A549 (cell line): Measurements from ENCODE around the gene SHISA6. TPM values are rescaled to one million over a fixed set of nuclear protein-coding genes. Genes with fewer than 3 reads are reported as not detected.

Source experiments
- ATAC-seq, 2 experiments: fragments of 200-7000 bp in 1 of 2; fragments of >200 bp in 1 of 2; cut with Nextera tagmentation in 1 of 2; cut with Tn5 transposase in 1 of 2; 3 replicates each; pipeline versions ENCODE4 v1.8.0 to v1.9.1; 2018 to 2020; ENCODE audit warnings: mild to moderate bottlenecking in 1 of 2, moderate library complexity in 1 of 2
- CTCF ChIA-PET: fragments of 300-600 bp; sonication (Branson Sonifier 250); formaldehyde crosslinking; extraction: SDS; loops from one replicate; lab custom pipeline; 2021; ENCODE audit warnings: antibody characterized with exemption, inconsistent platforms; lab: Yijun Ruan, JAX
- POLR2A ChIA-PET: fragments of 350-600 bp; formaldehyde crosslinking; extraction: SDS; loops from one replicate; lab custom pipeline; 2021; ENCODE audit warnings: antibody characterized with exemption, inconsistent platforms; lab: Yijun Ruan, JAX
- DNase-seq, 2 experiments: peaks; one replicate each; pipeline versions ENCODE4 v3.0.0 to v3.0.0-alpha.2; 2011 to 2016; ENCODE audit warnings: low read depth in 1 of 2, low spot score in 1 of 2
- FAIRE-seq: peaks from 2 replicates; lab custom pipeline; 2011; peaks lifted over from hg19 to GRCh38; lab: Jason Lieb, UNC
- H3K27ac ChIP-seq, 2 experiments: fragments of >200 bp; sonication (Bioruptor Twin); formaldehyde crosslinking; 3 replicates each; pipeline ENCODE4 v1.5.1; 2016 to 2017
- H3K4me1 ChIP-seq: fragments of >200 bp; sonication (Bioruptor Twin); formaldehyde crosslinking; 3 replicates; pipeline ENCODE4 v1.6.1; 2016
- H3K4me2 ChIP-seq: fragments of >200 bp; sonication (Bioruptor Twin); formaldehyde crosslinking; 3 replicates; pipeline ENCODE4 v1.6.1; 2016
- H3K4me3 ChIP-seq: fragments of >200 bp; sonication (Bioruptor Twin); formaldehyde crosslinking; 3 replicates; pipeline ENCODE4 v1.5.1; 2016
- H3K9me3 ChIP-seq: fragments of >200 bp; sonication (Bioruptor Twin); formaldehyde crosslinking; 3 replicates; pipeline ENCODE4 v1.6.1; 2016
- ATOH8 ChIP-seq: fragments of 250-450 bp; sonication (Bioruptor Pico); IDR thresholded peaks from 2 replicates; pipeline ENCODE4 v1.5.0; 2020; ENCODE audit warnings: low read depth, mild to moderate bottlenecking, moderate library complexity
- CBX8 ChIP-seq: fragments of 200-600 bp; sonication (generic); IDR thresholded peaks from 2 replicates; pipeline ENCODE4 v1.6.1; 2016
- CTCF ChIP-seq: fragments of >200 bp; sonication (Bioruptor Twin); formaldehyde crosslinking; IDR thresholded peaks from 3 replicates; pipeline ENCODE4 v1.5.1; 2016
- ESRRA ChIP-seq: fragments of 150-350 bp; IDR thresholded peaks from 2 replicates; pipeline ENCODE4 v1.6.1; 2014; ENCODE audit warnings: mild to moderate bottlenecking, low read length, borderline replicate concordance
- HEYL ChIP-seq: fragments of 250-450 bp; sonication (Bioruptor Pico); IDR thresholded peaks from 2 replicates; pipeline ENCODE4 v1.8.0; 2021; ENCODE audit warnings: mild to moderate bottlenecking, moderate library complexity
- HOXA7 ChIP-seq: fragments of 250-450 bp; sonication (Bioruptor Pico); IDR thresholded peaks from 2 replicates; pipeline ENCODE4 v1.5.0; 2020; ENCODE audit warnings: mild to moderate bottlenecking, moderate library complexity
- JUN ChIP-seq, 2 experiments: fragments of >200 bp; sonication (Bioruptor Twin); formaldehyde crosslinking; IDR thresholded peaks; 2 replicates in 1 of 2; 3 replicates in 1 of 2; pipeline ENCODE4 v1.6.1; 2016 to 2017
- MAZ ChIP-seq: fragments of 150-350 bp; IDR thresholded peaks from 2 replicates; pipeline ENCODE4 v1.6.1; 2014; ENCODE audit warnings: antibody characterized with exemption, low read depth, low read length, borderline replicate concordance
- PBX3 ChIP-seq: IDR thresholded peaks from 2 replicates; pipeline ENCODE4 v1.6.1; 2012
- RCOR1 ChIP-seq: fragments of 150-350 bp; IDR thresholded peaks from 2 replicates; pipeline ENCODE4 v1.6.1; 2014; ENCODE audit warnings: antibody characterized with exemption, low read length, low read depth
- RNF2 ChIP-seq: fragments of 200-600 bp; sonication (generic); IDR thresholded peaks from 2 replicates; pipeline ENCODE4 v1.6.1; 2016; ENCODE audit warnings: low read depth, mild to moderate bottlenecking, antibody characterized with exemption, moderate library complexity, borderline replicate concordance
- SREBF2 ChIP-seq: fragments of 450-650 bp; IDR thresholded peaks from 2 replicates; pipeline ENCODE4 v1.6.1; 2014; ENCODE audit warnings: mild to moderate bottlenecking, moderate library complexity
- TFCP2L1 ChIP-seq: fragments of 250-450 bp; sonication (Bioruptor Pico); IDR thresholded peaks from 2 replicates; pipeline ENCODE4 v1.5.0; 2021; ENCODE audit warnings: mild to moderate bottlenecking
- TP53 ChIP-seq: fragments of 250-450 bp; sonication (Bioruptor Pico); IDR thresholded peaks from 2 replicates; pipeline ENCODE4 v1.5.0; 2021; ENCODE audit warnings: mild to moderate bottlenecking, moderate library complexity
- USF2 ChIP-seq: fragments of 450-650 bp; IDR thresholded peaks from 2 replicates; pipeline ENCODE4 v1.6.1; 2014; ENCODE audit warnings: antibody characterized with exemption
- ZC3H11A ChIP-seq: fragments of 450-650 bp; IDR thresholded peaks from 2 replicates; pipeline ENCODE4 v1.6.1; 2014; ENCODE audit warnings: antibody characterized with exemption, mild to moderate bottlenecking
- WGBS: methylation state at CpG from one replicate; pipeline ENCODE4 v1.1.6; 2017; ENCODE audit errors: missing lambda C conversion rate; 5-methylcytosine and 5-hydroxymethylcytosine counted together
- polyA plus RNA-seq, 4 experiments: library from polyadenylated mRNA; depleted of rRNA in 3 of 4; stranded (reverse); fragments of >200 nt; fragmentation: RNase III in 1 of 4; extraction: RNeasy Plus Mini Kit Qiagen cat#74134 plus additional on column Dnase treatment in 1 of 4; gene quantifications; 2 replicates in 3 of 4; 3 replicates in 1 of 4; pipeline ENCODE4 v1.2.3, GENCODE V29; 2011 to 2017
- TF ChIP-seq, protein P1 (sequence below): IDR thresholded peaks from 2 replicates; pipeline ENCODE4 v1.6.1; 2012; ENCODE audit warnings: low read depth, borderline replicate concordance
- TF ChIP-seq, protein P2 (sequence below): fragments of 200-600 bp; sonication (generic); IDR thresholded peaks from 2 replicates; pipeline ENCODE4 v1.6.1; 2016; ENCODE audit warnings: antibody characterized with exemption, mild to moderate bottlenecking, moderate library complexity

Gene SHISA6
- polyA plus RNA-seq, 2 of the 4 experiments (the other 2 are of a cell fraction), result not detected

GRCh38 chr17:11369575-11369974, 128.6 kb downstream of the SHISA6 start (continued):
- TF ChIP-seq HEYL (no peak), CTCF (no peak), ESRRA (no peak)
- TF ChIP-seq, protein P1, sequence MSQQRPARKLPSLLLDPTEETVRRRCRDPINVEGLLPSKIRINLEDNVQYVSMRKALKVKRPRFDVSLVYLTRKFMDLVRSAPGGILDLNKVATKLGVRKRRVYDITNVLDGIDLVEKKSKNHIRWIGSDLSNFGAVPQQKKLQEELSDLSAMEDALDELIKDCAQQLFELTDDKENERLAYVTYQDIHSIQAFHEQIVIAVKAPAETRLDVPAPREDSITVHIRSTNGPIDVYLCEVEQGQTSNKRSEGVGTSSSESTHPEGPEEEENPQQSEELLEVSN, result no peak

DNA sequence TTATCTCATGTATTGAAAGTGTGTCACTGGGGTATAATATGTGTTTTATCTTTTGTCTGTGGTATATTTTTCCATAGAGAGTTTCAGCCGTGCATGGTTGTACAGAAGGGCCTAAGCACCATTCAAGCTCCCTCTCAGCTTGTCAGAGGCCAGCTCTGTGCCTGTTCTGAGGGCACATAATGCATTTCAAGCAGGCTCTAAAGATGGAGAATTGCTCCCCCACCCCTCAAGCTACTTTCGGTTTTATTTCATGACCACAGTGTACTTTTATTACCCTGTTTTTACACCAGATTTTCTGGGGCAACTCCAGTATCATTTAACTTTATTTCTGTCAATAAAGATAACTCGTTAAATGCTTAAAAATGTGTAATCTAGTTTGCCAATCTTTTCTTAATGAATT, 131.7 kb downstream of the SHISA6 start:
- Histone ChIP-seq H3K9me3 (no peaks in the 10 kb centered on the region), H3K27ac (no peak overlapping the region), H3K4me1 (no peaks in the 10 kb centered on the region), H3K4me3 (no peak overlapping the region), H3K4me2 (no peak overlapping the region)
- WGBS, result 3% methylated on average over 3 of the region's 3 CpGs
- ATAC-seq, result no peak
- no peak for FAIRE-seq
- no peak for DNase-seq
- TF ChIP-seq TP53 (CRISPR knock-in tag) (no peak), ATOH8 (no peak), RCOR1 (no peak), MAZ (no peak), ZC3H11A (no peak), CBX8 (no peak), USF2 (no peak), TFCP2L1 (CRISPR knock-in tag) (no peak), PBX3 (no peak), RNF2 (no peak), JUN (IDR thresholded peaks at IDR 0.05) (no peak)
- TF ChIP-seq, protein P1, result no peak
- CTCF ChIA-PET, result no interaction called here
- POLR2A ChIA-PET, result no interaction called here

- DNase-seq (no peak), ATAC-seq (no peak), FAIRE-seq (no peak)
- Histone ChIP-seq H3K4me3 (no peak overlapping the region), H3K4me2 (no peak overlapping the region), H3K27ac (no peak overlapping the region), H3K4me1 (no peaks in the 10 kb centered on the region), H3K9me3 (no peaks in the 10 kb centered on the region)
- TF ChIP-seq, protein P2, sequence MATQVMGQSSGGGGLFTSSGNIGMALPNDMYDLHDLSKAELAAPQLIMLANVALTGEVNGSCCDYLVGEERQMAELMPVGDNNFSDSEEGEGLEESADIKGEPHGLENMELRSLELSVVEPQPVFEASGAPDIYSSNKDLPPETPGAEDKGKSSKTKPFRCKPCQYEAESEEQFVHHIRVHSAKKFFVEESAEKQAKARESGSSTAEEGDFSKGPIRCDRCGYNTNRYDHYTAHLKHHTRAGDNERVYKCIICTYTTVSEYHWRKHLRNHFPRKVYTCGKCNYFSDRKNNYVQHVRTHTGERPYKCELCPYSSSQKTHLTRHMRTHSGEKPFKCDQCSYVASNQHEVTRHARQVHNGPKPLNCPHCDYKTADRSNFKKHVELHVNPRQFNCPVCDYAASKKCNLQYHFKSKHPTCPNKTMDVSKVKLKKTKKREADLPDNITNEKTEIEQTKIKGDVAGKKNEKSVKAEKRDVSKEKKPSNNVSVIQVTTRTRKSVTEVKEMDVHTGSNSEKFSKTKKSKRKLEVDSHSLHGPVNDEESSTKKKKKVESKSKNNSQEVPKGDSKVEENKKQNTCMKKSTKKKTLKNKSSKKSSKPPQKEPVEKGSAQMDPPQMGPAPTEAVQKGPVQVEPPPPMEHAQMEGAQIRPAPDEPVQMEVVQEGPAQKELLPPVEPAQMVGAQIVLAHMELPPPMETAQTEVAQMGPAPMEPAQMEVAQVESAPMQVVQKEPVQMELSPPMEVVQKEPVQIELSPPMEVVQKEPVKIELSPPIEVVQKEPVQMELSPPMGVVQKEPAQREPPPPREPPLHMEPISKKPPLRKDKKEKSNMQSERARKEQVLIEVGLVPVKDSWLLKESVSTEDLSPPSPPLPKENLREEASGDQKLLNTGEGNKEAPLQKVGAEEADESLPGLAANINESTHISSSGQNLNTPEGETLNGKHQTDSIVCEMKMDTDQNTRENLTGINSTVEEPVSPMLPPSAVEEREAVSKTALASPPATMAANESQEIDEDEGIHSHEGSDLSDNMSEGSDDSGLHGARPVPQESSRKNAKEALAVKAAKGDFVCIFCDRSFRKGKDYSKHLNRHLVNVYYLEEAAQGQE, result no peak
- TF ChIP-seq CBX8 (no peak), HOXA7 (CRISPR knock-in tag) (no peak), SREBF2 (no peak), CTCF (no peak), ATOH8 (no peak)
- WGBS, result 12% methylated on average over 6 of the region's 6 CpGs
- ChIA-PET POLR2A (no interaction called here), CTCF (no interaction called here)
Observed at GRCh38 chr17:11378506-11378905, 137.5 kb downstream of the SHISA6 start.
